Forelimb muscle (tissue), 1 donor: ENCODE results near the gene ARHGEF17. TPM values are rescaled to one million over a fixed set of nuclear protein-coding genes. Genes with fewer than 3 reads are reported as not detected.

ENCODE experiments used
- DNase-seq: peaks from one replicate; pipeline ENCODE4 v3.0.0-alpha.2; 2013; ENCODE audit warnings: low read depth
- polyA plus RNA-seq: library from polyadenylated mRNA; unstranded; fragments of 120-200 nt; gene quantifications from one replicate; pipeline ENCODE4 v1.2.1, GENCODE V29; 2013; ENCODE audit not compliant: insufficient read length

ARHGEF17 gene
- polyA plus RNA-seq, 1 donor = 44.5 TPM

GRCh38 chr11:73314117-73314961 is 6.3 kb downstream of the ARHGEF17 start:
- no peak for DNase-seq

- DNase-seq = no peak
Observed at GRCh38 chr11:73315293-73316020, 7.4 kb downstream of the ARHGEF17 start.

- DNase-seq = no peak
Observed at GRCh38 chr11:73316422-73316821, 8.3 kb downstream of the ARHGEF17 start.

- DNase-seq = no peak
Observed at GRCh38 chr11:73317373-73317772, 9.3 kb downstream of the ARHGEF17 start.

GRCh38 chr11:73317803-73318202 is 9.7 kb downstream of the ARHGEF17 start:
- no peak for DNase-seq

- no peak for DNase-seq
Observed at GRCh38 chr11:73318501-73319011, 10.5 kb downstream of the ARHGEF17 start.

- DNase-seq = no peak
Observed at GRCh38 chr11:73320763-73321603, 12.9 kb downstream of the ARHGEF17 start.

GRCh38 chr11:73321604-73322381 is 13.7 kb downstream of the ARHGEF17 start:
- DNase-seq = no peak

GRCh38 chr11:73322382-73323306 is 14.6 kb downstream of the ARHGEF17 start:
- DNase-seq = no peak

GRCh38 chr11:73323464-73323863 is 15.4 kb downstream of the ARHGEF17 start:
- DNase-seq = no peak

- DNase-seq = no peak
Observed at GRCh38 chr11:73324116-73324515, 16.0 kb downstream of the ARHGEF17 start.

- DNase-seq = no peak
Observed at GRCh38 chr11:73324665-73325035, 16.6 kb downstream of the ARHGEF17 start.

- DNase-seq = no peak
Observed at GRCh38 chr11:73325036-73325981, 17.2 kb downstream of the ARHGEF17 start.

GRCh38 chr11:73326929-73327811 is 19.1 kb downstream of the ARHGEF17 start:
- DNase-seq = no peak

GRCh38 chr11:73327812-73328364 is 19.8 kb downstream of the ARHGEF17 start:
- DNase-seq = no peak

- no peak for DNase-seq
Observed at GRCh38 chr11:73330569-73331093, 22.6 kb downstream of the ARHGEF17 start.
